HuH-7 (cell line): Measurements from ENCODE around the gene NEK1.

Experiments used
- DNase-seq: peaks from one replicate; pipeline ENCODE4 v3.0.0; 2011; ENCODE audit warnings: low spot score

The NEK1 gene

GRCh38 chr4:169362607-169363006, 249.8 kb downstream of the NEK1 start:
- DNase-seq, result no peak

GRCh38 chr4:169361756-169362155, 250.6 kb downstream of the NEK1 start:
- DNase-seq, result no peak

GRCh38 chr4:169359961-169360360, 252.4 kb downstream of the NEK1 start:
- no peak for DNase-seq

GRCh38 chr4:169352360-169352759, 260.0 kb downstream of the NEK1 start:
- DNase-seq, result no peak

GRCh38 chr4:169351872-169352271, 260.5 kb downstream of the NEK1 start:
- DNase-seq, result no peak

GRCh38 chr4:169348541-169348940, 263.8 kb downstream of the NEK1 start:
- DNase-seq, result no peak

GRCh38 chr4:169346840-169347239, 265.5 kb downstream of the NEK1 start:
- no peak for DNase-seq

GRCh38 chr4:169345316-169345721, 267.1 kb downstream of the NEK1 start:
- DNase-seq, result no peak
